AG04449 (cell line): Measurements from ENCODE around the gene GOLGA8B.
"Not testable (repeated sequence)": the region's sequence is repeated elsewhere in the genome, so short reads cannot be mapped to it uniquely, and the experiment has no call there.

Source experiments
- CTCF ChIA-PET: fragments of 350-600 bp; formaldehyde crosslinking; extraction: SDS; loops from one replicate; lab custom pipeline; 2021; ENCODE audit warnings: antibody characterized with exemption; lab: Yijun Ruan, JAX
- POLR2A ChIA-PET: fragments of 400-600, 350-600 bp; formaldehyde crosslinking; extraction: SDS; loops from one replicate; lab custom pipeline; 2020; ENCODE audit warnings: antibody characterized with exemption, inconsistent platforms; lab: Yijun Ruan, JAX
- DNase-seq: peaks from one replicate; pipeline ENCODE4 v3.0.0-alpha.2; 2010; ENCODE audit warnings: low read depth, low spot score
- H3K4me3 ChIP-seq: 2 replicates; pipeline ENCODE4 v1.5.1; 2011; ENCODE audit warnings: low read depth, mild to moderate bottlenecking, control low read depth, low read length
- TF ChIP-seq, protein P1 (sequence below): IDR thresholded peaks from one replicate; pipeline ENCODE4 v1.5.1; 2011; ENCODE audit warnings: mild to moderate bottlenecking, moderate library complexity, low read length, control low read depth, inconsistent platforms; ENCODE audit not compliant: insufficient read depth; ENCODE audit errors: missing control alignments

The GOLGA8B gene

GRCh38 chr15:34581043-34581365 is 2.4 kb downstream of the GOLGA8B start:
- ChIA-PET CTCF (interaction anchor here (1.2 kb wide), 1 partner anchor 144 kb away, joined by 3 read pairs; the partner anchor contains the start of gene GOLGA8A), POLR2A (no interaction called here)
- no peak for DNase-seq
- TF ChIP-seq, protein P1, sequence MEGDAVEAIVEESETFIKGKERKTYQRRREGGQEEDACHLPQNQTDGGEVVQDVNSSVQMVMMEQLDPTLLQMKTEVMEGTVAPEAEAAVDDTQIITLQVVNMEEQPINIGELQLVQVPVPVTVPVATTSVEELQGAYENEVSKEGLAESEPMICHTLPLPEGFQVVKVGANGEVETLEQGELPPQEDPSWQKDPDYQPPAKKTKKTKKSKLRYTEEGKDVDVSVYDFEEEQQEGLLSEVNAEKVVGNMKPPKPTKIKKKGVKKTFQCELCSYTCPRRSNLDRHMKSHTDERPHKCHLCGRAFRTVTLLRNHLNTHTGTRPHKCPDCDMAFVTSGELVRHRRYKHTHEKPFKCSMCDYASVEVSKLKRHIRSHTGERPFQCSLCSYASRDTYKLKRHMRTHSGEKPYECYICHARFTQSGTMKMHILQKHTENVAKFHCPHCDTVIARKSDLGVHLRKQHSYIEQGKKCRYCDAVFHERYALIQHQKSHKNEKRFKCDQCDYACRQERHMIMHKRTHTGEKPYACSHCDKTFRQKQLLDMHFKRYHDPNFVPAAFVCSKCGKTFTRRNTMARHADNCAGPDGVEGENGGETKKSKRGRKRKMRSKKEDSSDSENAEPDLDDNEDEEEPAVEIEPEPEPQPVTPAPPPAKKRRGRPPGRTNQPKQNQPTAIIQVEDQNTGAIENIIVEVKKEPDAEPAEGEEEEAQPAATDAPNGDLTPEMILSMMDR, result no peak
- no peak overlapping the region for H3K4me3 ChIP-seq

DNA sequence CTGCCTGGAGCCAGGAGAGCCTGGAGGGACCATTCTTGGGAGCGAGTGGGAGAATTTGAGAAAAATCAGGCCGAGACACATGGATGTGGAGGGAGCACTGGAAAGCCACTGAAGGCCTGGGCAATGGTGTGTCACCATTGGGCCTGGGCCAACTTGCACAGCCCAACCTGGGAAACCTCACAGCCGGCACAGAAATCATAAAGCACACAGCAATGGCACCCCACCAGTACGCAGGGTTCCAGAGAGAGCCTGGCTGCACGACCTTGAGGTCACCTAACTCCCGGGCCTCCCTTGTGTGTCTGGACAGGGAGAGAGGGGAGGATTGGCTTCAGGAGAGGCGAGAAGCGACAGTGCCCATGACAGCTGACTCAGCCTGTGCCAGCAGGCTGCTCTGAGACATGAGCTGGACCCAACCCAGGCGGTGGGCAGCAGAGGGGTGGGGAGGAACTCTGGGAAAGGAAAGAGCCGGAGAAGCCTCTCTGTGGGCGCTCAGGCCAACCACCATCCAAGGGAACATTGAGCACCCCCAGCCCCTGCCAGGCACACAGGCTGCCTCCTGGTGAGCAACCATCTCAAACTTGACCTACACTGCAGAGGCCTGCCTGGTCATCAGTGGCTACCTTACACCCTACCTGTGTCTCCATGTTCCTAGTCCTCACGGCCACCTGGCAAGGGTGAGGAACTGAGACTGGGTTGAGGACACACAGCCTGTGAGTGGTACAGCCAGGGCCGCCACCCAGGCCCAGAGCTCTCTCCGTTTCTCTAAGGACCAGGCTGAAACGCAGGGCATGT is 3.0 kb downstream of the GOLGA8B start:
- POLR2A ChIA-PET, DNase-seq, H3K4me3 ChIP-seq: not testable (repeated sequence)
- CTCF ChIA-PET, result interaction anchor here (1.2 kb wide), 1 partner anchor 143 kb away, joined by 3 read pairs; the partner anchor contains the start of gene GOLGA8A

DNA sequence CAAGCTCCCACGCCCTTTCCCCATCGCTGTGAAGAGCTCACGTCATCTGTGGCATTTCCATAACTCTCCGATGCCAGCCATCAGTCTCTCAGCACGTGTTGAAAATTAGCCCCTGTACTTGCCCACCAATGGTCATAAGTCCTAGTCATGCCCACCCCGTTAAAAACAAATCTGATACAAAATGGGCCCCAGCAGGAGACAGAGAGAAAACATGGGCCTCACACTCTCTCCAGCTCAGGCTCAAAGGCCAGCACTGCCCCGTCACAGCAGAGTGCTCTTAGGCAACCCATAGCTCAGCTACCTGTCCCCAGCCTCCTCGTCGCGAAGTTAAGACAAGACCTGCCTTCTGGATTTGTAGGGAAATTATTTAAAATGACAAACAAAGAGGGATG is 5.2 kb downstream of the GOLGA8B start:
- CTCF ChIA-PET, result no interaction called here
- TF ChIP-seq, protein P1, result no peak
- H3K4me3 ChIP-seq, result no peak overlapping the region
- DNase-seq, result no peak
- POLR2A ChIA-PET, result no interaction called here

- POLR2A ChIA-PET, DNase-seq, CTCF ChIA-PET: not testable (repeated sequence)
These were observed 5.7 kb downstream of the GOLGA8B start for GRCh38 chr15:34577658-34578282.

GRCh38 chr15:34575035-34575434 is 8.4 kb downstream of the GOLGA8B start:
- DNase-seq, POLR2A ChIA-PET, H3K4me3 ChIP-seq, CTCF ChIA-PET: not testable (repeated sequence)

More at GRCh38 chr15:34577658-34578282, 5.7 kb downstream of the GOLGA8B start:
- not testable (repeated sequence) for H3K4me3 ChIP-seq

DNA sequence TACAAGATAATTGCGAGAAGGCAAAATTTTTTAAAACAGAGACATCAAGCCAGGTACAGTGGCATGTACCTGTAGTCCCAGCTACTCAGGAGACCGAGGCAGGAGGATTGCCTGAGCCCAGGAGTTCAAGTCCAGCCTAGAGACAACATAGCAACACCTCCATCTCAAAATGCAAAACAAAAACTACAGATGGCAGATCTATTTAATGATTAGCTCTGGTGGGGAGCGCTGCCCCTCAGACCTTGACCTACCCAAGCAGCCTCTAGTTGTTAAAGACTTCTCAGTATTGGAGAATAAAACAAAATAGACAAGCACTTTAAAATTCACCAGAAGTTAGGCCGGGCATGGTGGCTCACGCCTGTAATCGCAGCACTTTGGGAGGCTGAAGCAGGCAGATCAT is 10.5 kb downstream of the GOLGA8B start:
- POLR2A ChIA-PET, DNase-seq, H3K4me3 ChIP-seq, CTCF ChIA-PET: not testable (repeated sequence)

- DNase-seq, CTCF ChIA-PET, H3K4me3 ChIP-seq, POLR2A ChIA-PET: not testable (repeated sequence)
These were observed 11.3 kb downstream of the GOLGA8B start for GRCh38 chr15:34572019-34572641.

GRCh38 chr15:34569670-34570396 is 13.6 kb downstream of the GOLGA8B start:
- H3K4me3 ChIP-seq, POLR2A ChIA-PET, CTCF ChIA-PET, DNase-seq: not testable (repeated sequence)

- CTCF ChIA-PET, DNase-seq, H3K4me3 ChIP-seq, POLR2A ChIA-PET: not testable (repeated sequence)
These were observed 16.3 kb downstream of the GOLGA8B start for GRCh38 chr15:34567174-34567573.

DNA sequence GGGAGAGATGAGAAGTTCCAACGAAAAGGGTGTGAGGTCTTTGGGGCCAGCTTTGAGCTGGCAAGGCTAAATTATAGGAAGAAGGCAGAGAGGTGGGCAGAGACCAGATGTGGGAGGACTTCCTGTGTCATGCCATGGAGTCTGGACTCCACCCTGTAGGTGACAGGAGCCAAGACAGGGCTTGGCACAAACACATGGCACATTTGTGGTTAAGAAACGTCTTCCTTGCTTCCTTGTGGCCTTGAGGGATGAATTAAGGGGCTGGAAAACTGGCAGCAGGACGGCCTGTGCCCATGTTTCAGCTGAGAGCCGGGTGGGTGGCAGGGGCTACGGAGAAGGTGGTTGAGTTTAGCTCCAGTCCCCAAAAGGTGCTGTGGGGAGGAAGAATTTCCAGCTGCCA is 18.7 kb downstream of the GOLGA8B start:
- DNase-seq, CTCF ChIA-PET, POLR2A ChIA-PET, H3K4me3 ChIP-seq: not testable (repeated sequence)

DNA sequence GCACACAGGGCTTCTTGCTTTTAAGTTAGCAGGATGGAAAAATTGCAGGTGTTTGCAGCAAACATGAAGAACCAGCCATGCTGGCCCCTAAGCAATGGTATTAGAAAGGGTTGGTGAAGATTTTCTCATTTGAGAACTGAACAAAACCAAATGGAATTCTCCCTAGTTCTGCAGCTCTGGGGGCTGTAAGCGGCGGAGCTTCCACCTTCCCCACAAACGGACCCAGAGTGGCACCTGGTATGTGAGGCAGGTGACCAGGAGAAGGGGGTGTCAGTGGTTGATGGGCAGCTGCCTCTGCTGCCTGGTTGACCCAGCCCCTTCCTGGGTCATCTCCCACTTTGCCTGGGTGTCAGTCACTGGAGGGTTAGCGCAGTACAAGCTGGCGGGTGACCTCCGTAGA is 22.6 kb downstream of the GOLGA8B start:
- DNase-seq, POLR2A ChIA-PET, CTCF ChIA-PET, H3K4me3 ChIP-seq: not testable (repeated sequence)

- CTCF ChIA-PET, H3K4me3 ChIP-seq, DNase-seq, POLR2A ChIA-PET: not testable (repeated sequence)
These were observed 23.7 kb downstream of the GOLGA8B start for GRCh38 chr15:34559764-34560163.

GRCh38 chr15:34555162-34555561 is 28.3 kb downstream of the GOLGA8B start:
- CTCF ChIA-PET, POLR2A ChIA-PET, DNase-seq, H3K4me3 ChIP-seq: not testable (repeated sequence)
